GM13977 (cell line): ENCODE results near the gene ARMC2.
A peak's percentile ranks its signal among the peaks of the same experiment; 100 is the strongest.

ENCODE experiments used
- DNase-seq: peaks from one replicate; pipeline ENCODE4 v3.0.0; 2012; ENCODE audit warnings: low spot score
- in situ Hi-C: fragments of 300-500 bp; cut with MboI; formaldehyde crosslinking; loops from one replicate; pipeline ENCODE4 v1.12.0; 2022; ENCODE audit warnings: low sequenced_read_pairs, low pct_unique_long_range_greater_than_20kb, mixed read lengths, inconsistent platforms; ENCODE audit not compliant: unreplicated experiment
- TF ChIP-seq, protein P1 (sequence below): IDR thresholded peaks from 2 replicates; pipeline ENCODE4 v1.5.1; 2012; ENCODE audit warnings: mild to moderate bottlenecking, control low read depth; ENCODE audit not compliant: insufficient read depth; ENCODE audit errors: extremely low read depth, missing control alignments

The ARMC2 gene

DNA sequence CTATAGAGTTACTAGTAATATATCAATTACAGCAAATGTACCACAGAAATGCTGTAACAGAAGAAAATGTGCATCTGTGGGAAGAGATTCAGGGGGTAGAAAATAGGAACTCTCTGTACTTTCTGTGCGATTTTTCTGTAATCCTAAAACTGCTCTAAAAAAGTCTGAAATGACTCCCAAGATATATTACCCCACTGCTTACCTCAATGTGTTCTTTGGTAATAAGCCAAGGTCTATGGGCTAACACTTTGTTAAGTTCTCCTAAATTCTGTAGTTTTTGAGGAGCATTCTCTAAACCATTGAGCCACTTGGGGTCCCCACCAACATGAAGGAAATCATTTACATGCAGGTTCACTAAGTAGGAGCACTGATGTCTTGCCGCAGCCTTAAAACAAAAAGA is 152.1 kb downstream of the ARMC2 start:
- in situ Hi-C loops, result no loop called here
- DNase-seq, result no peak
- TF ChIP-seq, protein P1, sequence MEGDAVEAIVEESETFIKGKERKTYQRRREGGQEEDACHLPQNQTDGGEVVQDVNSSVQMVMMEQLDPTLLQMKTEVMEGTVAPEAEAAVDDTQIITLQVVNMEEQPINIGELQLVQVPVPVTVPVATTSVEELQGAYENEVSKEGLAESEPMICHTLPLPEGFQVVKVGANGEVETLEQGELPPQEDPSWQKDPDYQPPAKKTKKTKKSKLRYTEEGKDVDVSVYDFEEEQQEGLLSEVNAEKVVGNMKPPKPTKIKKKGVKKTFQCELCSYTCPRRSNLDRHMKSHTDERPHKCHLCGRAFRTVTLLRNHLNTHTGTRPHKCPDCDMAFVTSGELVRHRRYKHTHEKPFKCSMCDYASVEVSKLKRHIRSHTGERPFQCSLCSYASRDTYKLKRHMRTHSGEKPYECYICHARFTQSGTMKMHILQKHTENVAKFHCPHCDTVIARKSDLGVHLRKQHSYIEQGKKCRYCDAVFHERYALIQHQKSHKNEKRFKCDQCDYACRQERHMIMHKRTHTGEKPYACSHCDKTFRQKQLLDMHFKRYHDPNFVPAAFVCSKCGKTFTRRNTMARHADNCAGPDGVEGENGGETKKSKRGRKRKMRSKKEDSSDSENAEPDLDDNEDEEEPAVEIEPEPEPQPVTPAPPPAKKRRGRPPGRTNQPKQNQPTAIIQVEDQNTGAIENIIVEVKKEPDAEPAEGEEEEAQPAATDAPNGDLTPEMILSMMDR, result no peak

GRCh38 chr6:109001291-109001894 is 153.2 kb downstream of the ARMC2 start:
- in situ Hi-C loops, result no loop called here
- DNase-seq, result no peak
- TF ChIP-seq, protein P1, result no peak

DNA sequence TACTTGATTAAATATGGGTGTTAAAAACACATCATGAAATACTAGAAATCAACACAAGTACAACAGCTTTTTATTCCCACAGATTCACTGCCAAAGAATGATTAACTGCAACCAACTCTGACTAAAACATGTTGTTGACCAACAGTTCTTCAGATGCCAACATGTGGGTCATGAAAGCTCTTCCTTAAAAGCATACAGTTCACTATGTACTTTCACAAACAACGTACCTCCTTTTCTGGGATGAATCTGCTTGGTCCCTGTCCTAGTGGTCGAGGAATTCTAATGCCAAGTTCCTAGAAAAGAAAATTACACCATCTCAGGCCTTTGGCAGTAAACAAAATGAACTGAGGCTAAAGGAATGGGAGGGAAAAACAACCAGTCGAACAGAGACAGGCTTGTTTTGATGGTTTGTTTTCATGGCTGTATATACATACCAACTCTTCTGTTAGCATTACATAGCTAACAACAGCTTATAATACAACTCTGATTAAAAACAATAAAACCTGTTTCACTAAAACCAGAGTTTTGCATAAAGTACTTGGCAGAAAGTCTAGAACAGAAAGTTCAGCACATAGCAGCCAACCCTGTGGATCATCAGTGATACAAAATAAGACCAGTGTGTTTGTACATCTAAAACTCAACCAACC is 154.0 kb downstream of the ARMC2 start:
- in situ Hi-C loops, result no loop called here
- TF ChIP-seq, protein P1, result no peak
- no peak for DNase-seq

GRCh38 chr6:109002882-109003281 is 154.7 kb downstream of the ARMC2 start:
- no peak for DNase-seq
- in situ Hi-C loops, result no loop called here
- TF ChIP-seq, protein P1, result no peak

GRCh38 chr6:109006818-109007217 is 158.6 kb downstream of the ARMC2 start:
- no peak for DNase-seq
- in situ Hi-C loops, result no loop called here
- TF ChIP-seq, protein P1, result no peak

- in situ Hi-C loops, result no loop called here
- DNase-seq, result no peak
- TF ChIP-seq, protein P1, result no peak
Observed at GRCh38 chr6:109007521-109007920, 159.3 kb downstream of the ARMC2 start.

DNA sequence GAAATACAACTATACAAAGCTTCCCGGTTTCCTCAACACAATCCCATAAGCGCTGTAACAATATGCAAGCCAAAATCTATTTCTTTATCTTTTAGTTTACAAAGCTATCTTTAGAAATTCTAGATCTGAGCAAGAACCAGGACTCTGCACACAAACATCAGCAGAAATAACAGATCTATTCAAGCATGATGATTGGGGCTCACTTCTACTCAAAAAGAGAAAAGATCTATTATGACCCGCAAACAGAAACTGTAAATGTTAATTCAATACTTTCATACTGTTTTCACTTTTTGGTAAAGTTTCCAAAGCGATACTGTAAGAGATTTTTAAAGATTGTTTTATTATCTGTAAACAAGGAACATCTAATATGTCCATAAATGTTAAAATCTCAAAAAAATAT is 159.8 kb downstream of the ARMC2 start:
- TF ChIP-seq, protein P1, result no peak
- peak; percentile 45 for DNase-seq
- in situ Hi-C loops, result no loop called here
